Fibroblast of lung (primary cell): Measurements from ENCODE around the gene ARFIP1. TPM values are rescaled to one million over a fixed set of nuclear protein-coding genes. Genes with fewer than 3 reads are reported as not detected.

ENCODE experiments used
- DNase-seq, 2 donors: peaks; one replicate each; pipeline versions ENCODE4 v3.0.0 to v3.0.0-alpha.2; 2010; ENCODE audit warnings: low read depth in 2 of 2
- H2AFZ ChIP-seq: 2 replicates; pipeline ENCODE4 v1.5.1; 2012; ENCODE audit warnings: low read length, control low read depth, inconsistent platforms
- H3K27ac ChIP-seq: 2 replicates; pipeline ENCODE4 v1.5.1; 2011; ENCODE audit warnings: low read length, control low read depth; ENCODE audit not compliant: insufficient read depth
- H3K27me3 ChIP-seq: 2 replicates; pipeline ENCODE4 v1.5.1; 2011; ENCODE audit warnings: mild to moderate bottlenecking, low read length; ENCODE audit not compliant: control insufficient read depth, insufficient read depth
- H3K36me3 ChIP-seq: 2 replicates; pipeline ENCODE4 v1.5.1; 2011; ENCODE audit warnings: low read length; ENCODE audit not compliant: control insufficient read depth, insufficient read depth
- H3K4me1 ChIP-seq: 2 replicates; pipeline ENCODE4 v1.5.1; 2011; ENCODE audit warnings: low read length; ENCODE audit not compliant: control insufficient read depth, insufficient read depth; ENCODE audit errors: extremely low read depth
- H3K4me2 ChIP-seq: 2 replicates; pipeline ENCODE4 v1.5.1; 2011; ENCODE audit warnings: low read length, control low read depth; ENCODE audit not compliant: insufficient read depth; ENCODE audit errors: extremely low read depth
- H3K4me3 ChIP-seq, 4 experiments: fragments of 200-600 bp in 1 of 4; sonication (generic) in 1 of 4; replicated peaks in 1 of 4; 2 replicates each; pipeline ENCODE4 v1.5.1; 2011 to 2016; ENCODE audit warnings: low read length in 4 of 4, low read depth in 3 of 4, mild to moderate bottlenecking in 3 of 4, control low read depth in 2 of 4, inconsistent platforms in 1 of 4, mixed read lengths in 1 of 4; ENCODE audit not compliant: insufficient read depth in 1 of 4; ENCODE audit errors: control extremely low read depth in 1 of 4
- H3K79me2 ChIP-seq: 2 replicates; pipeline ENCODE4 v1.5.1; 2012; ENCODE audit warnings: mild to moderate bottlenecking, low read length, inconsistent platforms; ENCODE audit not compliant: control insufficient read depth, insufficient read depth
- H3K9ac ChIP-seq: 2 replicates; pipeline ENCODE4 v1.5.1; 2011; ENCODE audit warnings: mild to moderate bottlenecking, low read length, control low read depth; ENCODE audit not compliant: insufficient read depth
- H3K9me3 ChIP-seq: 2 replicates; pipeline ENCODE4 v1.5.1; 2012; ENCODE audit warnings: low read depth, low read length; ENCODE audit not compliant: control insufficient read depth, insufficient read depth
- H4K20me1 ChIP-seq: 2 replicates; pipeline ENCODE4 v1.5.1; 2011; ENCODE audit warnings: low read length; ENCODE audit not compliant: control insufficient read depth, insufficient read depth; ENCODE audit errors: extremely low read depth
- EZH2 ChIP-seq: IDR thresholded peaks from 2 replicates; pipeline ENCODE4 v1.5.1; 2012; ENCODE audit warnings: low read length, control low read depth, mild to moderate bottlenecking; ENCODE audit errors: missing control alignments
- polyA plus RNA-seq, 2 donors: library from polyadenylated mRNA; depleted of rRNA in 1 of 2; stranded (reverse) in 1 of 2; unstranded in 1 of 2; fragments of >200 nt; gene quantifications; 2 replicates each; pipeline ENCODE4 v1.2.1, GENCODE V29; 2011 to 2012; ENCODE audit warnings: missing spikeins in 1 of 2
- total RNA-seq: library from RNA; depleted of rRNA; stranded (reverse); fragments of >200 nt; gene quantifications from 2 replicates; pipeline ENCODE4 v1.2.1, GENCODE V29; 2014
- TF ChIP-seq, protein P1 (sequence below), 2 donors: IDR thresholded peaks in 1 of 2; conservative IDR thresholded peaks in 1 of 2; 1 replicate in 1 of 2; 2 replicates in 1 of 2; pipeline ENCODE4 v1.5.1; 2011 to 2012; ENCODE audit warnings: low read length in 2 of 2, control low read depth in 1 of 2, inconsistent platforms in 1 of 2, low read depth in 1 of 2, mild to moderate bottlenecking in 1 of 2

Gene ARFIP1
- total and polyA plus RNA-seq, 2 donors (not counting 1 experiment from before 2014, with no cell fraction given) = 35.6 to 40.8 TPM

DNA sequence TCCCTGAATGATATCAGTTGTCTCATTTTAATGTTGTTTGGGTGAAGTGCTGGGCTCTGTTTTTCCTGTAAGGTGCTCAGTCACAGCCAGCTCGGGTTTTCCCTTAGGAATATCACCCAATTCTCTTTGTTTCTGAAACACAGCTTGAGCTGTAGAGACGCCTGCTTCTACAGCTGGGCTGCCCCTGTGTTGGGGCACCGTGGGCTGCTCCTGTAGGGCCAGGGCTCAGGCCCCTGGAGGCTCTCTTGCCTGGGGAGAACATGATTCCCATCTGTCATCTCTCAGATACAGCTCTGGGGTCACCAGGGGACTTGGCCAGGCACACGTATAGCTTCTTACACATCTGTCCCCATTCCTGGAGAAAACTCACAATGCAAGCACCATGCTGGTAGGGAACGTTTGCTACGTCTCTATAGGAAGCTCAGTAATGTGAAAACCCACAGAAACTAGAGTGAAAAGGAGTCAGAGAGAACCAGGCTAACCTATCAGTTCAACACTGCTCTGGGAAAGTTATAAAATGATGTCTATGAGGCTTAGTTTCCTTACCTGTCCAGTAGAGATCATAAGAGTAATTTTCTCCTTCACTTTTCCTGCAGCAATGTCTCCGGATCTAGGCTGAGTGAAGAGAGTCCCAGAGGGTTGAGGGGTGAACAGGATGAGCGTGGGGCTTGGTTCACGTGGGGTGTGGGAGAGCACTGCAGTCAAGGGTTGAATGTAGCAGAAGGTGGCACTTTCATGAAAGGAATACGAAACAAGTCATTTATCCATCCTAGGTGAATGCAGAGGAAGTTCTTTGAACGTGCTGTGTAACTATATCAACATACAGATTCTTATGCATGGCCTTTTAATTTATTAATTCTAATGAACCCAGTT lies 170.9 kb downstream of the ARFIP1 start:
- H3K27ac ChIP-seq = no peak overlapping the region
- peaks cover 3% of the 10 kb centered on the region for H3K27me3 ChIP-seq
- H3K4me3 ChIP-seq = no peak overlapping the region
- no peak overlapping the region for H2AFZ ChIP-seq
- no peak for TF ChIP-seq EZH2
- TF ChIP-seq, protein P1, sequence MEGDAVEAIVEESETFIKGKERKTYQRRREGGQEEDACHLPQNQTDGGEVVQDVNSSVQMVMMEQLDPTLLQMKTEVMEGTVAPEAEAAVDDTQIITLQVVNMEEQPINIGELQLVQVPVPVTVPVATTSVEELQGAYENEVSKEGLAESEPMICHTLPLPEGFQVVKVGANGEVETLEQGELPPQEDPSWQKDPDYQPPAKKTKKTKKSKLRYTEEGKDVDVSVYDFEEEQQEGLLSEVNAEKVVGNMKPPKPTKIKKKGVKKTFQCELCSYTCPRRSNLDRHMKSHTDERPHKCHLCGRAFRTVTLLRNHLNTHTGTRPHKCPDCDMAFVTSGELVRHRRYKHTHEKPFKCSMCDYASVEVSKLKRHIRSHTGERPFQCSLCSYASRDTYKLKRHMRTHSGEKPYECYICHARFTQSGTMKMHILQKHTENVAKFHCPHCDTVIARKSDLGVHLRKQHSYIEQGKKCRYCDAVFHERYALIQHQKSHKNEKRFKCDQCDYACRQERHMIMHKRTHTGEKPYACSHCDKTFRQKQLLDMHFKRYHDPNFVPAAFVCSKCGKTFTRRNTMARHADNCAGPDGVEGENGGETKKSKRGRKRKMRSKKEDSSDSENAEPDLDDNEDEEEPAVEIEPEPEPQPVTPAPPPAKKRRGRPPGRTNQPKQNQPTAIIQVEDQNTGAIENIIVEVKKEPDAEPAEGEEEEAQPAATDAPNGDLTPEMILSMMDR (conservative IDR thresholded peaks at IDR 0.05 in 1 of 2, IDR thresholded peaks at IDR 0.05 in 1 of 2; ENCODE audit: low read depth in 1 of 2, low read length in 2 of 2) = no peak
- no peaks in the 10 kb centered on the region for H4K20me1 ChIP-seq
- H3K9ac ChIP-seq = no peak overlapping the region
- peaks cover 2% of the 10 kb centered on the region for H3K4me1 ChIP-seq
- H3K36me3 ChIP-seq = no peaks in the 10 kb centered on the region
- no peak overlapping the region for H3K4me2 ChIP-seq
- DNase-seq = no peak
- no peaks in the 10 kb centered on the region for H3K9me3 ChIP-seq
- H3K79me2 ChIP-seq = no peaks in the 10 kb centered on the region

DNA sequence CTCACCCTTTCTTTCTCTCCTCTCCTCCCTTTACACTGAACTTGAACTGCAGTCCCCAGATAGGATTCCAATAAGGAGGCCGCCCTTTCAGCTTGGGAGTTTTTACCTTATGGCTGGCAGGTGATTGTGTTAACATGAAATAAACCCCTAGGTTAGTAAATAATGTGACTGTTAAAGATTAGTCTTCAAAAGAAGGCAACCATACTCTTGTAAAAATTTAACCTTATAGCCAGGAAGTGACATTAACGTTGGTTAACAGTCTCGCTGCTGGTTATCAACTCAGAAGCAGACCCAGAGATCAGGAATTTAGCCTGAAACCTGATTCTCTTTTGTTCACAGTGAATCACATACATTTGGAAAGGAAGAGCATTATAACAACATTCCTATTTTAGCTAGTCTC lies 171.6 kb downstream of the ARFIP1 start:
- Histone ChIP-seq H2AFZ (no peak overlapping the region), H3K4me2 (no peak overlapping the region), H3K79me2 (no peaks in the 10 kb centered on the region), H3K9ac (no peak overlapping the region), H3K9me3 (no peaks in the 10 kb centered on the region), H3K4me1 (peaks cover 2% of the 10 kb centered on the region), H3K4me3 (no peak overlapping the region), H3K27ac (no peak overlapping the region), H3K27me3 (peaks cover 3% of the 10 kb centered on the region), H4K20me1 (no peaks in the 10 kb centered on the region), H3K36me3 (no peaks in the 10 kb centered on the region)
- no peak for TF ChIP-seq EZH2
- TF ChIP-seq, protein P1 (conservative IDR thresholded peaks at IDR 0.05 in 1 of 2, IDR thresholded peaks at IDR 0.05 in 1 of 2; ENCODE audit: low read depth in 1 of 2, low read length in 2 of 2) = no peak
- DNase-seq = peak in 1 of 2 donors; percentile 55

DNA sequence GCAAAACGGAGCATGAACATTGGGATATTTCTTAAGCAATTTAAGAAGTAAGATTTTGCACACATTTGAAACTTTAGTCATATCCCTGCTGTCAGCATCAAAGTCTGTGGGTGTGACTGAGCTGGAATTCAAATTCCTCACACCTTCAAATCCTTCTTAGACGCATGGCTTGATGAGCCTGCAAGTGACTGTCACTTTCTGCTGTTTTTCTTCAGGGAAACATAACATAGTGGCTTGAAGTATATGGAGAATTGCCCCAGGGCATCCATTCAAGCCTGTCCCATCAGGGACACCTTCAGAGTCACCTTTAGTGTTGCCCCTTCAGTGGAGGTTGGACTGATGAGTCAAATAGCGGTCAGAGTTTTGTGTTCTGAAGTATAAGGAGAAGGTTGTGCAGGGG lies 173.8 kb downstream of the ARFIP1 start:
- no peak for TF ChIP-seq EZH2
- Histone ChIP-seq H2AFZ (no peak overlapping the region), H3K79me2 (no peaks in the 10 kb centered on the region), H3K27ac (no peak overlapping the region), H3K4me2 (no peak overlapping the region), H3K4me3 (no peak overlapping the region), H3K9ac (no peak overlapping the region), H4K20me1 (no peaks in the 10 kb centered on the region), H3K27me3 (no peaks in the 10 kb centered on the region), H3K36me3 (no peaks in the 10 kb centered on the region), H3K9me3 (no peaks in the 10 kb centered on the region), H3K4me1 (peaks cover 14% of the 10 kb centered on the region)
- DNase-seq = no peak
